GM21619 (cell line): Measurements from ENCODE around the gene PEX7.
"Not testable (repeated sequence)": the region's sequence is repeated elsewhere in the genome, so short reads cannot be mapped to it uniquely, and the experiment has no call there.

Experiments
- ATAC-seq: cut with Tn5 transposase; IDR thresholded peaks from one replicate; pipeline ENCODE4 v1.9.1; 2021; ENCODE audit not compliant: unreplicated experiment

PEX7 gene

DNA sequence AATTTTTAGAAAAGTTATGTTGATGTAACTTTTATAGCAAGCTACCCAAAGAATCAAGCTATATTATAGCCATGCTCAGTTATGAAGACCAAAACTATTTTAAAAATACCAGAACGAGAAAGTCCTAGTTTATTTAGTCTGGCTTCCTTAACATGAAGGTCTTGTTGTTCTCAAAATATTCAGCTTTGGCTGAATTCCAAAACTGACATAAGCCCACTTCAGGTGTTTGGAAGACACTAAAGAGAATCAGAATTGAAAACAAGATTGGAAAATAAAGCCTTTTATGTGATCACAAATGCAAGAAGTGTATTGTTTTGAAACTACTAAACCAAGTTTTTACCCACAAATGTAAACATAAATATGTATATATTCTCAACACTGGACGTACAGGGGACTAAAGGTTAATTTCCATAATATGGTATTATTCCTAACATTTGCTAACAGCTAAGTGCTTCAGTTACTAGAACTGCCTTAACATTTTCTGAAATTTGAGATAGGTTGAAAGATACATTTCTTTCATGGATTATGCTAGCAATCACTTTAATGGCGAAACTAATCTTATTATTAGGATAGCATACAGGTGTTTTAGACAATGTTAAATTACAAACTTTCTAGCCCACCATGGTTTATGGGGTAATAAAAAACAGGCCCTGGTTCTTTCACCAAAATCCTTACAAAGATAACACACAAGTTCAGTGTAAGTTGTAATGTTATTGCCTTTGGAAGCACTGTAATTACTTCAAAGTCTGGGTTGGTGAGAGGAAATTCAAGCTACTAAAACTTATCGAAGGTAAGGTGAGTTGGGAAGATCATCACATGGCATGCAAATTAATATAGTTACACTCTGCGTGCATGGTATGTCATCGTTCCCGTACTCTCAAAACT, 31.7 kb upstream of the PEX7 start:
- ATAC-seq, result no peak

DNA sequence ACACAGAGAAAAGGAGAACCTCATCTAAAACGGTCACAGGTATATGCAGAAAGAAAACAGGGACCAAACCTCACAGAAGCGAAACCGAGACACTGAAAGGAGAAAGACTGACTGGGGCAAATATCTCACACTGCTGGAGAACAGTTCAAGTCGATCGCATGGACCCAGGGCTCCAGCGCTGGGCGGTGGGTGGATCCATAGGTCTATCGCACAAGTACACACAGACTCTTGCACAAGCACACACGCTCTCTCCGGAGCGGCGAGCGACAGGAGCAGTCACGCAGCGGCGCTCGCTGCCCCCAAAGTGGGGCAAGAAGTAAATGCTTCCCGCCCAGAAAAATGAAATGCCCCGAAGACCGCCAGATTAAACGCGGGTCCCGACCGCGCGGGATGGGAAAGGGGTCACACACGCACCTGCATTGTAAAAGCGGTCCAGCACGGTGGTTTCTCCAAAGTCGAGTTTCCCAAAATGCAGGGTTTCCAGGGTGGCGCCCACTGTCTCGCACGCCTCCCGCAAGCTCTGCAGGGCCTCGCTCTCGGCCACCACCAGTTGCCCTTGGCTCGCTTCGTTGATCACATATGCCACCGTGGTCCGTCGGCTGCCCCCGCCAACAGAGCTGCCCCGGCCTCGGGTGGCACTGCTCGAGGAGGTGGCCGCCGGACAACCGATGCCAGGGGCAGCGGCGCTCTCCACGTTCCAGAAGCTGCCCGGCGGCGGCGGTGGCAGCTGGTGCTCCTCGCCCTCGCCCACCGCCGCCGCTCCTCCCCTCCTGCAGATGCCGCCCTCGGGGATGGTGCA, 30.9 kb upstream of the PEX7 start:
- ATAC-seq, result peak; percentile 34

DNA sequence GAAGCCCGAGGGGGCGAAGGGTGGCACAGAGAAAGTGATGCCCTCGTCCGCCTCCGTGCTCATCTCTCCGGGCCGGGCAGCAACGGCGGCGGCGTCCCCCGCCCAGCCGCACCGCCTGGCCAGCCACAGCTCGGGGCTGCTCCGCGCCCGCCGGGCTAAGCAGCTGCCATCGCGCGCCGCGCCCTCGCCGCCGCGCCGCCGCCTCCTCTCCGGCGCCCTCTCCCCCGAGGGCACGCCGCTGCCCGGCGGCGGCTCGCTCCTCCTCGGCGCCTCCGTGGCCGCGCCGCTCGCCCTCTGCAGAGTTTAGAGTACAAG, 30.3 kb upstream of the PEX7 start:
- ATAC-seq, result no peak

DNA sequence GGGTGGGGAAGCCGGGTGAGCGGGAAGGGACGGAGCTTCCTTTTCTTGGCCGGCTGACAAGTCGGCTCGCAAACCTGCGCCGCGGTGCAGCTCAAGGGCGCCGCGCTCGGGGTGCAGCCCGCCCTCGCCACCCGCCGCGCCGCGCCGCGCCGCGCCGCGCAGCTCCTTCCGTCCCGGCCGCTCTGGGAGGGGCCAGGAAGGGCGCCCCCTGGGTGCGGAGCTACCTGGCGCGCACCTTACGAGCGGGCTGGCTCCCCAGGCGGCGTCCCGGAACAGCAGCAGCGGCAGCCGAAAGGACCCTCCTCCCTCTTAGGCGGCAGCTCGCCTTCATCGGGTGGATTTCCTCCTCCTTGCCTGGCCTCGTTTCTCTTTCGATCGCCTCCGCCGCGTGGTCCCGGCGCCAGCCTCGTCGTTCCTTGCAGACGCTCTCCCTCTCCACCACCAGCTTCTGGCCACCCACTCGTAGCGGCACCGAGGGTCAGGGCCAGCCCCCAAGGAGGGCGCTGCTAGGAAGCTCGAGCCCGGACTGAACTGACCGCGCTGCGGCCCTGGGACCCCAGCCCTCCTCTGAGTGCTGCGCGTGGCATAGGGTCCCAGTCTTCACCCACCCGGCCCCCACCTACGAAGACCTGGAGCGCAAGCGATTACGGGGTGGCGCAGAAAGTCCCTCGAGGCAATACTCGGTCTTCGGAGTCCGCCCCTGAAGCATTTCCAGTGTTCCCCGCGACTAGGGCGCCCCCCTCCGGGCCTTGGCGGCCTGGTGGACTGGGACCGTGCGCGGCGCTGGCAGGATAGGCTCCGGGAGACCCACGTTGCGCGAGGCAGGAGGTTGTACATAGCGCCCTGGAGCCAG, 29.8 kb upstream of the PEX7 start, which contains the start of gene MAP3K5:
TSS of gene MAP3K5 (minus strand) at position 68 of the 853 bp plus-strand sequence. CDS start 320 bp downstream, outside the sequence.
- ATAC-seq, result peak; percentile 62

DNA sequence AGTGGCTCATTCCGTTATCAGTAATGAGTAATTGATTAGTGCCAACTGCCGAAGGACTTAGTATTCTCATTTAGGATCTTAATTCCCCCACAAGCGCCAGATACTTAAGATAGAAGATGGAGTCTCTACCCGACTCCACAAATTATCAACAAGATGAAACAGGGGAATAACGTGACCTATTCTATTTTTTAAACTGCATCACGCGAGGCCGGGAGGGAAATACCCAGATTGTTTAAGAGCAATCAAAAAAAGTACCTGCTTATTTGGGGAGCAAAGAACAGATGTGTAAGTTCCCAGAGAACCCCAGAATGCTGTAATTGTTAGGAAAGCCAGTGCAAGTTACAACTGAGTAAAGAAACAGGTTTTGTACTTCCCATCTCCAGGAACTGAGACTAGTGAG, 29.0 kb upstream of the PEX7 start:
- no peak for ATAC-seq

DNA sequence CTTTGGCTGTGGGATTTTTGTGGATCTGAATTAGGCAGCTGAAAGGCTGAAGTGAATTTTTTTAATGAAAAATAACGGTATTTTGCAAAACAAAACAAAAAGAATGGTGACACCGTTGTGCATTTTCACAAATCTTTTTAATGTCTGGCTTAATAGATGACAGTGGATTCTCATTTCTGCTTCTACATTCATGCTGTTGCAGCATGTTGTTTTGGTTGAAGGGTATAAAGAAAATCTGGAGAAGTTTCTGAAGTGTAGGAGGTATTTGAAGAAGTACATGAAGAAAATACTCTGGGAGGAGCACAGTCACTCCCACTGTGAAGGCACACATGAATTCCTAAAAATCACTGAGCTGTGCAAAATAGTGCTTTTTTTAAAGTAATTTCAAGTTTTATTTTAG, 27.0 kb upstream of the PEX7 start:
- ATAC-seq, result no peak

DNA sequence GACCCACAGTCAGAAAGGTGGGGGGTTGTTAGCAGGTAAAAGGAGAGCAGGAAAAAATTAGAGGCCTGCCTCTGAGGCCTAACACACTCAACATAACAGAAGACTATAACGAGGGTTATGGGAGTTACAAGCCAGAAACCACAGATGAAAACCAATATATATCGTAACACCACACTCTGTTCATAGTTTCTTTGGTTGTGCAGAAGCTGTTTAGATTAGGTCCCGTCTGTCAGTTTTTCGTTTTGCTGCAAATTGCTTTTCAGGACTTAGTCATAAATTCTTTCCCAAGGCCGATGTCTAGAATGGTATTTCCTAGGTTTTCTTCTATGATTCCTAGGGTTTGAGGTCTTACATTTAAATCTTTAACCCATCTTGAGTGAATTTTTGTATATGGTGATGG, 26.4 kb upstream of the PEX7 start:
- ATAC-seq, result no peak

DNA sequence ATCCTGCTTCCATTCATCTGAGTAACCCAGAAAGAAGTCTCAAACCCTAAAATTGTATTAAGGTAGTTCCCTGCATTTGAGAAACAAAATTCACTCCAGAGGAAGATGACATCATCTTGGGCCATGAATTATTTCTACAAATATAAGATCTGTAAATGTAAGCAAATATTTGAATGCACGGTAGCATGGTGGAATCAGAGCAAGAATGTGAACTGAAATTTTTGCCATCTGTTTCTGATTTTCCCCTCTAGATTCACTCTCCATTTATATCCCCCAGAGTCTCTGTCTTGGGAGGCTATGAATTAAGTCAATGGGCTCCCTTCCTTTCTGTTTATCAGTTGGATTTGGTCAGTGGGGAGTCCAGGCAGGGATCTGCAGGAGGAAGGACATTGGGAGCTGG, 24.3 kb upstream of the PEX7 start:
- ATAC-seq, result no peak

DNA sequence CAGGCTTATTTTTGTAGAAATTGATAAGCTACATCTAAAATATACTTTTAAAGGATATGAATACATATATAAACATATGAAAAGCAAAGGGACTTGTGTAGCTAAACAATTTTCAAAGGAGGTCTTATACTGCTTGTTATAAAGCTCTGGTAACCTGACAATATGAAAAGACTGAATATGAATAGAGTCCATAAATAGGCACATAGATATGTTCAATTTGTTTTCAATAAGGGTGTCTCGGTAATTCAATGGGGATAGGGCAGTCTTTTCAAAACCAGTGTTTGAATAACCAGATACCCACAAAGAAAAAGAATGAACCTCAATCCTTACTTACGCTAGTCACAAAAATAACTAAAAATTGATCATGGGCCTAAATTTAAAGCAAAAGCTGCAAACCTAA, 20.8 kb upstream of the PEX7 start:
- no peak for ATAC-seq

DNA sequence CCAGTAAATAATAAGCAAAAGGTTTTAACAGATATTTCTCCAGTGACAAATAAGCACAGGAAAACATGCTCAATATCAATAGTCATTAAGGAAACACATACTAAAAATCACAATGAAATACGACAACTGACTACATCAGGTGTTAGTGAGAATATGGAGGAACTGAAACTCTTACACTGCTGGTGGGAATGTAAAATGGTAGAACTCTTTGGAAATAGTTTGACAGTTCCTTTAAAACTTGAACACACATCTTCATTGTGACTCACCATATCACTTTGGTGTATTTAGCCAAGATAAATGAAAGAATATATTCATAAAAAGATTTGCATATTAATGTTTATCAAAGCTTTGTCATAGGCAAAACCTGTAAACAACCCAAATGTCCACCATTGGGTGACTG, 18.8 kb upstream of the PEX7 start:
- ATAC-seq, result no peak

DNA sequence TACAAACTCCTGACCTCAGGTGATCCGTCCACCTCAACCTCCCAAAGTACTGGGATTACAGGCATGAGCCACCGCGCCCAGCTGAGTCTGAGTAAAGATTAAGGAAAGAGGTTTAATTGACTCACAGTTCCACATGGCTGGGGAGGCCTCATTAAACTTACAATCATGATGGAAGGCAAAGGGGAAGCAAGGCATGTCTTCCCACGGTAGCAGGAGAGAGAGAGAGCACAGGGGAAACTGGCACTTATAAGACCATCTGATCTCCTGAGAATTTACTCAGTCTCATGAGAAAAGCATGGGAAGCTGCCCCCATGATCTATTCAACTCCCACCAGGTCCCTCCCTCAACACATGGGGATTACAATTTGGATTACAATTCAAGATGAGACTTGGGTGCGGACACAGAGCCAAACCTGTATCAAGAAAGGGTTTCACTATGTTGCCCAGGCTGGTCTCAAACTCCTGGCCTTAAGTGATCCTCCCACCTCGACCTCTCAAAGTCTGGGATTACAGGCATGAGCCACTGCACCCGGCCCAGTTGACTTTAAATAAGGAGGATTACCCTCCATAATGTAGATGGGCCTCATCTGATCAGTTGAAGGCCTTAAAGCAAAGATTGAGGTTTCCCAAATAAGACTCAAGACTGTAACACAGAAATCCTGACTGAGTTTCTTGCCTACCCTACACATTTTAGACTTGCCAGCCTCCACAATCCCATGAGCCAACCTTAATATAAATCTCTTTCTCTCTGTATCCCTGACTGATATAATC, 13.1 kb upstream of the PEX7 start:
- no peak for ATAC-seq

DNA sequence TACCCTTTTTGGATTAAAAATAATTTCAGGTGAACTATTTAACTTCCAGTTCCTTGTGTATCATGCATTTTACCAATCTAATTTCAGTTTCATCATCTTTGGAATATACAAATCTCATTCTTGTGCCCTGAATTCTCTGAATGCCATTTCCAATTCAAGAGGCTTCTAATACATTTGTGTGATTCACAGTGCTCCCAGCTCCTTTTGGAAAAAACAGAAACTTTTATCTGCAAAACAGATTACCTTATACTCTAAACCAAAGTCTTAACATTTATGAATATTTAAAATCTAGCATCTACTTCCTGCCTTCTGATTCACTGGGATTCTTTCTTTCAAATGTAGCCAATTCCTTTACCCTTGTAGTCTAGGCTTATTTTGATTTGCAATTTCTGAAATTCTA, 11.1 kb upstream of the PEX7 start:
- ATAC-seq, result no peak

DNA sequence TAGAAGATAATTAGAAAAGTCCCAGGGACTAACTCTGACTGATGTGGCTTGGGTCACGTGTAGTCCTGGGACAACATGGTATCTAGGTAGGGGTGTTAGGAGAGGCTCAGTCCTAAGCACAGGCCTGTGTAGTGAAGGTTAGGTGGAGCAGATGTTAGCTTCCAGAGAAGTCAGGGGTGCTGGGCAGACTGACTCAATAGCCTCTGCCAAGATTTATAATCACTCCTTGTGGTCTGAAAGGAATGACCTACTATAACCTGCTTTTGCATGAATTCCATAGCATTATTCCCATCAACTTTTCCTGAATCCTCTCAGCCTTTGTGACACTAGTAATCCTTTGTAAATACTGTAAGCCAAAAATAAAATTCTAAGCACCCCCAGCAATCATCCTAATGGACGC, 10.2 kb upstream of the PEX7 start:
- no peak for ATAC-seq

DNA sequence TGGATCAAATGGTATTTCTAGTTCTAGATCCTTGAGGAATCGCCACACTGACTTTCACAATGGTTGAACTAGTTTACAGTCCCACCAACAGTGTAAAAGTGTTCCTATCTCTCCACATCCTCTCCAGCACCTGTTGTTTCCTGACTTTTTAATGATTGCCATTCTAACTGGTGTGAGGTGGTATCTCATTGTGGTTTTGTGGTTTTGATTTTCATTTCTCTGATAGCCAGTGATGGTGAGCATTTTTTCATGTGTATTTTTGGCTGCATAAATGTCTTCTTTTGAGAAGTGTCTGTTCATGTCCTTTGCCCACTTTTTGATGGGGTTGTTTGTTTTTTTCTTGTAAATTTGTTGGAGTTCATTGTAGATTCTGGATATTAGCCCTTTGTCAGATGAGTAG, 6.8 kb upstream of the PEX7 start:
- not testable (repeated sequence) for ATAC-seq

DNA sequence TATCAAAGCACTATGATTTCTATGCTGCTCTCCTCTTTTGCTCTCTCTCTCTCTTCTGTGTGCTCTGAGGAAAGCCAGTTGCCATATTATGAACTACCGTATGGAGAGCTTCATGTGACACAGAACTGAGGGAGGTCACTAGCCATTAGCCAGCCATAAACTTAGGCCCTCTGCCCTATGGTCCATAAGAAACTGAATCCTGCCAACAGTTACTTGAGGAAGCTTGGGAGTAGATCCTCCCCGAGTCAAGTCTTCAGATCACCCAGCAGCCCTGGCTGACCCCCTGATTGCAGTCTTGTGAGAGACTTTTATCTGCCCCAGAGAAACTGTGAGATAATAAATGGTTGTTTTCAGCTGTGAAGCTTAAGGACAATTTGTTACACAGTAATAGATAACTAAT, 5.7 kb upstream of the PEX7 start:
- ATAC-seq, result no peak

DNA sequence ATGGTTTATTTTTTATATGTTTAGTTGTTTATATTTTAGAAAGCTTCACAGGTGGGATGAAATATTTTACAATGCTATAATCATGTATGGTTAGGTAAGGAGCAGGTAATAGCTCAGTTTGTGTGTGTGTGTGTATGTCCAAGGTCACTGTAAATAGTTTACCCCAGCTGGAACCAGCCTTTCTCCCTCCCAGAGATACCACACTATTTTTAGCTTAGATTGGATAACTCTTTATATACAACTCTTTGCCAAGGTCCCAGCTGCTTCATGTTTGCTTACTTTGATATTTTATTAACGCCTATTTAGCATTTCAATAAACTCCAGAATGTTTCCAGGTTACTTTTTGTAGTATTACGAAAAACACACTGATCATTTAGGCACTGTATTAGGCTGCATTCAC, 1.8 kb upstream of the PEX7 start:
- ATAC-seq, result no peak

DNA sequence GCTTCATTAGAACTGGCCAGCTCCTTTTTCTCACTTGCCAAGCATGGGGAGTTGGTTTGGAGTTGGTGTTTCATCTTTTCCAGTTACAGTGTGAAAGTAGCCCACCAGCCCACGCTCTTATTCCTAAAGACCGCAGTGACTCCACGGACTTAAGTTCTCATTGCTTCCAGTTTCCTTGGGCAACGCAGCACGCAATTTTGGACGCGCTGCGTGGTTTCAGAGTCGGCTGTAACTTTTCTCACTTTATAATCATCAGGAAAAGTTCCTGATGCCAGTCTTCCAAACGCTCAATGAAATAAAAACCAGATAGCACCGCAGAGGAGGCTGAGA, 381 bp upstream of the PEX7 start:
- ATAC-seq, result no peak

DNA sequence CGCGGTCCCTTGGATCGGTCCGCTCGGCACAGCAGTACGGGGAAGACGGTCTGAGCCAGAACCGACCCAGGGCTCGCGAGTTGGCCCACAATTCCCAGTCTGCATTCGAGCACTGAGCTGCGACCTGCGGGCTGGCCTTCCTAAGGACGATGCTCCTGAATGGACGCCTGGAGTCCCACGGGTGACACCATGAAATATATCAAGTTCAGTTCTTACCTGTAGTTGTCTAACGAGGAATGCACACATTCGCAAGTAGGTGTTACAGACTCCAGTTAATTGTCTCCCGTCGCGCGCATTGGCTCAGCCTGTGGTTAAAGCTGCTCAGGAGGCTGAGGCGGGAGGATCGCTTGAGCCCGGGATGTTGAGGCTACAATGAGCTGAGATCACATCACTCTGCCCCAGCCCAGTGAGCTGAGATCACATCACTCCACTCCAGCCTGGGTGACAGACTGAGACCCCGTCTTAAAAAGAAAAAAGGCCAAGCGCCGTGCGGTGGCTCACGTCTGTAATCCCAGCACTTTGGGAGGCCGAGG, 802 bp downstream of the PEX7 start:
- no peak for ATAC-seq

DNA sequence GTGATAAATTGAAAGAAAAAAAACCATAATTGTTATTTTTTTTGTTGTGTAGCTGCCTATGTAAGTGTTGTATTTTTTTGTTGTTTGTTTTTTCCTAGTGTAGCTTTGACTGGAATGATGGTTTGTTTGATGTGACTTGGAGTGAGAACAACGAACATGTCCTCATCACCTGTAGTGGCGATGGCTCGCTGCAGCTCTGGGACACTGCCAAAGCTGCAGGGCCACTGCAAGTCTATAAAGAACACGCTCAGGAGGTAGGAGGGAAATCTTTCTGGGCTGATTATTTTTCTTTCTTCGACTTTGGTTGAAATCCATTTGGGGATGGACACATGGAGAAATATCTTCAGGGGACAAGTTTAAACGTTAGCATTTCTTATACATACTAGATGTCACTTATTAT, 3.8 kb downstream of the PEX7 start:
- no peak for ATAC-seq

DNA sequence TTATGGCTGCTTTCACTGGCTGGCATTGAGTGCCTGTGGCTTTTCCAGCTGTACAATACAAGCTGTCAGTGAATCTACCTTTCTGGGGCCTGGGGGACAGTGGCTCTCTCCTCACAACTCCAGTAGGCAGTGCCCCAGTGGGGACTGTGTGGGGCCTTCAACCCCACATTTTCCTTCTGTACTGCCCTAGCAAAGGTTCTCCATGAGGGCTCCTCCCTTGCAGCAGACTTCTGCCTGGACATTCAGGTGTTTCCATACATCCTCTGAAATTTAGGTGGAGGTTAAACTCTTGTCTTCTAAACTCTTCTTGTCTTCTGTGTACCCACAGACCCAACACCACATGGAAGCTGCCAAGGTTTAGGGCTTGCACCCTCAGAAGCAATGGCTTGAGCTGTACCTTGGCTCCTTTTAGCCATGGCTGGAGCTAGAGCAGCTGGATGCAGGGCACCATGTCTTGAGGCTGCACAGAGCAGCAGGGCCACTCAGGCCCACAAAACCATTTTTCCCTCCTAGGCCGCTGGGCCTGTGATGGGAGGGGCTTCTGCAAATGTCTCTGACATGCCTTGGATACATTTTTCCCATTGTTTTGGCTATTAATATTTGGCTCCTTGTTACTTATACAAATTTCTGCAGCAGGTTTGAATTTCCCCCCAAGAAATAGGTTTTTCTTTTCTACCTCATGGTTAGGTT, 9.6 kb downstream of the PEX7 start:
- no peak for ATAC-seq
